GM18873 (cell line): ENCODE measurements around the gene P4HA3.

Experiments
- ATAC-seq: cut with Tn5 transposase; IDR thresholded peaks from one replicate; pipeline ENCODE4 v1.9.1; 2021; ENCODE audit warnings: mild to moderate bottlenecking, moderate library complexity, moderate number of reproducible peaks; ENCODE audit not compliant: unreplicated experiment, low FRiP score

P4HA3 gene

GRCh38 chr11:74318241-74318932 is 6.9 kb upstream of the P4HA3 start:
- no peak for ATAC-seq

GRCh38 chr11:74316772-74317505 is 5.5 kb upstream of the P4HA3 start:
- ATAC-seq, result no peak

GRCh38 chr11:74312326-74312725 is 886 bp upstream of the P4HA3 start:
- ATAC-seq, result no peak

- no peak for ATAC-seq
These were observed 583 bp downstream of the P4HA3 start for GRCh38 chr11:74310857-74311256.

- no peak for ATAC-seq
These were observed 4.0 kb downstream of the P4HA3 start for GRCh38 chr11:74307434-74307833.

- no peak for ATAC-seq
These were observed 4.8 kb downstream of the P4HA3 start for GRCh38 chr11:74306435-74307175.

- no peak for ATAC-seq
These were observed 12.4 kb downstream of the P4HA3 start for GRCh38 chr11:74299015-74299414.

- ATAC-seq, result no peak
These were observed 14.0 kb downstream of the P4HA3 start for GRCh38 chr11:74297484-74297883.

GRCh38 chr11:74288911-74289310 is 22.5 kb downstream of the P4HA3 start:
- ATAC-seq, result no peak

GRCh38 chr11:74288161-74288560 is 23.3 kb downstream of the P4HA3 start:
- no peak for ATAC-seq

- no peak for ATAC-seq
These were observed 27.0 kb downstream of the P4HA3 start for GRCh38 chr11:74284466-74284865.

- no peak for ATAC-seq
These were observed 27.8 kb downstream of the P4HA3 start for GRCh38 chr11:74283580-74284180.

- ATAC-seq, result no peak
These were observed 28.5 kb downstream of the P4HA3 start for GRCh38 chr11:74282914-74283371.

- ATAC-seq, result no peak
These were observed 29.0 kb downstream of the P4HA3 start for GRCh38 chr11:74282421-74282820.

GRCh38 chr11:74280494-74280893 is 30.9 kb downstream of the P4HA3 start:
- no peak for ATAC-seq

- no peak for ATAC-seq
These were observed 32.2 kb downstream of the P4HA3 start for GRCh38 chr11:74279256-74279655.

- no peak for ATAC-seq
These were observed 32.7 kb downstream of the P4HA3 start for GRCh38 chr11:74278721-74279161.

GRCh38 chr11:74278103-74278502 is 33.3 kb downstream of the P4HA3 start:
- no peak for ATAC-seq

GRCh38 chr11:74276581-74276980 is 34.9 kb downstream of the P4HA3 start:
- ATAC-seq, result no peak

GRCh38 chr11:74272276-74272675 is 39.2 kb downstream of the P4HA3 start:
- ATAC-seq, result no peak
